H9 (cell line): ENCODE measurements around the gene CR1. TPM values are rescaled to one million over a fixed set of nuclear protein-coding genes. Genes with fewer than 3 reads are reported as not detected.

Experiments
- DNase-seq: peaks from one replicate; pipeline ENCODE4 v3.0.0-alpha.2; 2017
- H2AFZ ChIP-seq: one replicate; pipeline ENCODE4 v1.6.1; 2013; ENCODE audit warnings: mild to moderate bottlenecking, low read length, control low read depth, moderate library complexity
- H2AK5ac ChIP-seq: 2 replicates; pipeline ENCODE4 v1.6.1; 2013; ENCODE audit warnings: low read length, control low read depth, mixed read lengths; ENCODE audit not compliant: insufficient read length
- H2BK120ac ChIP-seq: one replicate; pipeline ENCODE4 v1.6.1; 2013; ENCODE audit warnings: low read depth, mild to moderate bottlenecking, low read length, control low read depth, inconsistent platforms; ENCODE audit not compliant: poor library complexity, severe bottlenecking
- H2BK12ac ChIP-seq: 2 replicates; pipeline ENCODE4 v1.6.1; 2013; ENCODE audit warnings: low read length, control low read depth, mixed read lengths, low read depth; ENCODE audit not compliant: insufficient read length
- H2BK15ac ChIP-seq: 2 replicates; pipeline ENCODE4 v1.6.1; 2013; ENCODE audit warnings: low read depth, low read length, control low read depth
- H2BK20ac ChIP-seq: one replicate; pipeline ENCODE4 v1.6.1; 2013; ENCODE audit warnings: low read depth, mild to moderate bottlenecking, low read length, control low read depth, inconsistent platforms; ENCODE audit not compliant: poor library complexity, severe bottlenecking
- H2BK5ac ChIP-seq: 2 replicates; pipeline ENCODE4 v1.6.1; 2013; ENCODE audit warnings: low read length, control low read depth, mixed read lengths; ENCODE audit not compliant: insufficient read length
- H3K14ac ChIP-seq: 2 replicates; pipeline ENCODE4 v1.6.1; 2013; ENCODE audit warnings: low read length, control low read depth; ENCODE audit not compliant: insufficient read depth
- H3K18ac ChIP-seq: 2 replicates; pipeline ENCODE4 v1.6.1; 2013; ENCODE audit warnings: low read depth, mild to moderate bottlenecking, mixed read lengths, low read length, control low read depth; ENCODE audit not compliant: insufficient read length
- H3K23ac ChIP-seq: 2 replicates; pipeline ENCODE4 v1.6.1; 2013; ENCODE audit warnings: low read length, control low read depth, mixed read lengths, low read depth; ENCODE audit not compliant: insufficient read length
- H3K23me2 ChIP-seq: 2 replicates; pipeline ENCODE4 v1.6.1; 2013; ENCODE audit warnings: low read depth, mild to moderate bottlenecking, mixed read lengths, low read length, control low read depth; ENCODE audit not compliant: insufficient read length, poor library complexity, severe bottlenecking
- H3K27ac ChIP-seq: 2 replicates; pipeline ENCODE4 v1.5.1; 2013; ENCODE audit warnings: low read length, control low read depth, mixed read lengths, low read depth; ENCODE audit not compliant: insufficient read length
- H3K27me3 ChIP-seq: 2 replicates; pipeline ENCODE4 v1.6.1; 2013; ENCODE audit warnings: low read length, control low read depth, inconsistent platforms; ENCODE audit not compliant: insufficient read depth
- H3K4ac ChIP-seq: 2 replicates; pipeline ENCODE4 v1.6.1; 2013; ENCODE audit warnings: low read depth, mild to moderate bottlenecking, control low read depth, inconsistent platforms, low read length, moderate library complexity
- H3K4me1 ChIP-seq: 2 replicates; pipeline ENCODE4 v1.6.1; 2013; ENCODE audit warnings: low read length, control low read depth, inconsistent platforms; ENCODE audit not compliant: insufficient read depth
- H3K4me2 ChIP-seq: 2 replicates; pipeline ENCODE4 v1.6.1; 2013; ENCODE audit warnings: low read length, control low read depth, mixed read lengths; ENCODE audit not compliant: insufficient read length, insufficient read depth
- H3K56ac ChIP-seq: 2 replicates; pipeline ENCODE4 v1.6.1; 2013; ENCODE audit warnings: low read depth, mild to moderate bottlenecking, mixed read lengths, low read length, control low read depth; ENCODE audit not compliant: insufficient read length
- H3K79me1 ChIP-seq: 2 replicates; pipeline ENCODE4 v1.6.1; 2013; ENCODE audit warnings: low read depth, mild to moderate bottlenecking, moderate library complexity, low read length, control low read depth, inconsistent platforms; ENCODE audit not compliant: insufficient read depth, poor library complexity, severe bottlenecking
- H3K79me2 ChIP-seq: 2 replicates; pipeline ENCODE4 v1.6.1; 2013; ENCODE audit warnings: low read length, control low read depth, inconsistent platforms; ENCODE audit not compliant: insufficient read depth
- H3K9ac ChIP-seq: 2 replicates; pipeline ENCODE4 v1.6.1; 2013; ENCODE audit warnings: low read length, control low read depth, mixed read lengths; ENCODE audit not compliant: insufficient read length; ENCODE audit errors: extremely low read depth
- H3K9me3 ChIP-seq: one replicate; pipeline ENCODE4 v1.6.1; 2013; ENCODE audit warnings: low read depth, low read length, inconsistent platforms; ENCODE audit not compliant: control insufficient read depth
- H3T11ph ChIP-seq: one replicate; pipeline ENCODE4 v1.6.1; 2013; ENCODE audit warnings: mild to moderate bottlenecking, low read length, control low read depth, inconsistent platforms
- H4K20me1 ChIP-seq: one replicate; pipeline ENCODE4 v1.6.1; 2013; ENCODE audit not compliant: control insufficient read depth, insufficient read length, insufficient read depth
- H4K5ac ChIP-seq: 2 replicates; pipeline ENCODE4 v1.6.1; 2013; ENCODE audit warnings: low read depth, mild to moderate bottlenecking, mixed read lengths, low read length, control low read depth; ENCODE audit not compliant: insufficient read length
- H4K8ac ChIP-seq: replicated peaks from 2 replicates; pipeline ENCODE4 v1.6.1; 2013; ENCODE audit warnings: low read length, control low read depth, mixed read lengths, low read depth; ENCODE audit not compliant: insufficient read length
- H4K91ac ChIP-seq: 2 replicates; pipeline ENCODE4 v1.6.1; 2013; ENCODE audit warnings: low read depth, mild to moderate bottlenecking, moderate library complexity, mixed read lengths, low read length, control low read depth; ENCODE audit not compliant: insufficient read length
- H3K27ac Mint-ChIP-seq, 3 experiments: 2 replicates in 2 of 3; 3 replicates in 1 of 3; pipeline ENCODE4 v1.8.0; 2020 to 2021; ENCODE audit warnings: mixed read lengths in 3 of 3, mild to moderate bottlenecking in 1 of 3, moderate library complexity in 1 of 3
- H3K27me3 Mint-ChIP-seq: 2 replicates; pipeline ENCODE4 v1.8.0; 2021; ENCODE audit warnings: low read depth, mild to moderate bottlenecking, moderate library complexity, mixed read lengths
- H3K36me3 Mint-ChIP-seq, 3 experiments: 2 replicates in 2 of 3; 3 replicates in 1 of 3; pipeline ENCODE4 v1.8.0; 2020 to 2021; ENCODE audit warnings: low read depth in 3 of 3, mixed read lengths in 3 of 3; ENCODE audit not compliant: insufficient read depth in 1 of 3
- H3K4me1 Mint-ChIP-seq, 2 experiments: 2 replicates each; pipeline ENCODE4 v1.8.0; 2020; ENCODE audit warnings: mixed read lengths in 2 of 2
- H3K4me3 Mint-ChIP-seq, 2 experiments: 2 replicates in 1 of 2; 3 replicates in 1 of 2; pipeline ENCODE4 v1.8.0; 2020 to 2021; ENCODE audit warnings: mild to moderate bottlenecking in 2 of 2, mixed read lengths in 2 of 2, moderate library complexity in 1 of 2
- H3K9me3 Mint-ChIP-seq, 2 experiments: 2 replicates in 1 of 2; 3 replicates in 1 of 2; pipeline ENCODE4 v1.8.0; 2020; ENCODE audit warnings: mild to moderate bottlenecking in 2 of 2, mixed read lengths in 2 of 2, moderate library complexity in 1 of 2
- CTCF ChIP-seq: fragments of 200-600 bp; sonication (generic); conservative IDR thresholded peaks from 3 replicates; pipeline ENCODE4 v1.8.0; 2021; ENCODE audit warnings: antibody characterized with exemption, mild to moderate bottlenecking
- WGBS: extraction: QIAGEN DNeasy Blood & Tissue Kit; methylation state at CpG from one replicate; pipeline ENCODE4 v1.1.7; 2013; ENCODE audit warnings: missing lambda C conversion rate, low lambda C conversion rate, mixed read lengths; ENCODE audit not compliant: insufficient read length; ENCODE audit errors: extremely low coverage; 5-methylcytosine and 5-hydroxymethylcytosine counted together
- total RNA-seq: library from RNA; stranded (reverse); gene quantifications from 2 replicates; pipeline ENCODE4 v1.2.1, GENCODE V29; 2021

The CR1 gene
- total RNA-seq, 1 experiment from 2014 or later = 0.04 TPM

- no peak overlapping the region for H2BK20ac ChIP-seq
- H3K9me3 ChIP-seq = no peaks in the 10 kb centered on the region
- H3K4me1 Mint-ChIP-seq = no peaks in the 10 kb centered on the region
- H3K4me1 ChIP-seq = no peaks in the 10 kb centered on the region
- H3K27ac ChIP-seq = no peak overlapping the region
- no peak overlapping the region for H3K23ac ChIP-seq
- no peak overlapping the region for H4K8ac ChIP-seq
- H3K4me3 Mint-ChIP-seq = no peak overlapping the region
- H2BK12ac ChIP-seq = no peak overlapping the region
- H3K27me3 ChIP-seq = no peaks in the 10 kb centered on the region
- no peak overlapping the region for H2BK5ac ChIP-seq
- no peak for DNase-seq
- no peak overlapping the region for H4K91ac ChIP-seq
- no peak overlapping the region for H3K14ac ChIP-seq
- H2BK120ac ChIP-seq = no peak overlapping the region
- no peak overlapping the region for H3K56ac ChIP-seq
- H3T11ph ChIP-seq = no peak overlapping the region
- no peak overlapping the region for H3K27ac Mint-ChIP-seq
- no peak overlapping the region for H2AFZ ChIP-seq
- H3K9ac ChIP-seq = no peak overlapping the region
- H4K20me1 ChIP-seq = no peaks in the 10 kb centered on the region
- no CpG with 5 or more reads among the region's 1 CpG for WGBS
- no peaks in the 10 kb centered on the region; a peak in 1 of 7 replicates for H3K36me3 Mint-ChIP-seq
- peaks cover 1% of the 10 kb centered on the region; the same call in 1 of the 2 replicates for H3K27me3 Mint-ChIP-seq
- no peaks in the 10 kb centered on the region for H3K23me2 ChIP-seq
- no peak overlapping the region for H3K4me2 ChIP-seq
- no peak overlapping the region for H2BK15ac ChIP-seq
- no peak overlapping the region for H2AK5ac ChIP-seq
- H3K9me3 Mint-ChIP-seq = no peaks in the 10 kb centered on the region; a peak in 1 of 5 replicates
- H3K79me1 ChIP-seq = no peaks in the 10 kb centered on the region
- no peak overlapping the region for H3K18ac ChIP-seq
- H3K4ac ChIP-seq = no peak overlapping the region
- no peak overlapping the region for H4K5ac ChIP-seq
- no peak for TF ChIP-seq CTCF
- H3K79me2 ChIP-seq = no peaks in the 10 kb centered on the region
These were observed 21.7 kb upstream of the CR1 start for GRCh38 chr1:207474210-207474609.
